ENCODE data around the gene ABCF1.

Gene ABCF1

GRCh38 chr6:30626484-30627366 is 55.5 kb downstream of the ABCF1 start, which contains the start of gene ATAT1:
TSS of gene ATAT1 (plus strand) at chr6:30626874.
- peak; percentile 78 to 81 for DNase-seq (ENCODE audit: low read depth in 2 of 2)

DNA sequence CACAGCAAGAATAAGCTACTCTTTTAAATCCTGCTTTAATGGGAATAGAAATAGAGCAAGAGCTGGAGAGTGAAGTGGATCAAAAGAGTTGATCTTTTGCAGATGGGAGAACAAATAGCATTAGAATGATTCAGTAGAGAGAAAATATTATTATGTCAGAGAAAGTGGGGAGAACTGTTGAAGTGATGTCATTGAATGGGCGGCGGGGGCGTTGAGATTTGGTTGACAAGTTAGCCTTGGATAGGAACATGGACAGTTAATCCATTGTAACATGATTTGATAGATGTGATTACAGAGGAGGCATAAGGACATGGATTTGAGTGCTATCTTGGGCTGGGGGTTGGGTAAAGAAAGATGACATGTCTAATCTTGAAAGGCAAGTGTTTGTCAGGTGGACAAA is 64.6 kb downstream of the ABCF1 start:
- DNase-seq (ENCODE audit: low read depth in 2 of 2) = no peak

DNA sequence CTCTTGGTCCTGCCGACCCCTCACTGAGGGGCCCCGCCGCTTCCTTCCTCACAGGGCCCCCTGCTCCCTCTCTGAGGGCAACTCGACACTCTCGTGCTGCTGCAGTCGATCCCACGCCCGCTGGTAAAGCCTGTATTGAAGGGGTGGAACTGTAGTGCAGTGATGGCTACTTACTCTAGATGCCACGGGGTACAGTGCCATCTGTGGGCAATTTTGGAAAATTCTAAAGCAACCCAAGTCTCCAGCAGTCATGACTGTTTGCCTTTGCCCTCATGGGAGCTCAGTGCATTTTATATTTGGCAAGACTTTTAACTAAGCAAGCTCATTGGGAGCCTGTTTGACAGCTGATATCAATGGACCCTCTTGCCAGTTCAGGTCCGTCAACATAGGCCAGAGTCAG is 69.2 kb downstream of the ABCF1 start:
- no peak for DNase-seq (ENCODE audit: low read depth in 2 of 2)

- no peak for DNase-seq (ENCODE audit: low read depth in 2 of 2)
Observed at GRCh38 chr6:30641048-30641447, 69.8 kb downstream of the ABCF1 start.

Measured in stimulated activated CD8-positive, alpha-beta memory T cell treated with anti-CD3 and anti-CD28 coated beads, Interleukin-15, amount 100 ng/mL, for 48 hours (primary cell).